ENCODE data around the gene PGBD4. TPM values are rescaled to one million over a fixed set of nuclear protein-coding genes. Genes with fewer than 3 reads are reported as not detected.

PGBD4 gene
- polyA plus RNA-seq (ENCODE audit: insufficient read length in 4 of 4) = 1 to 10 TPM; 1.5 to 2.2 (median 2.0) TPM

DNA sequence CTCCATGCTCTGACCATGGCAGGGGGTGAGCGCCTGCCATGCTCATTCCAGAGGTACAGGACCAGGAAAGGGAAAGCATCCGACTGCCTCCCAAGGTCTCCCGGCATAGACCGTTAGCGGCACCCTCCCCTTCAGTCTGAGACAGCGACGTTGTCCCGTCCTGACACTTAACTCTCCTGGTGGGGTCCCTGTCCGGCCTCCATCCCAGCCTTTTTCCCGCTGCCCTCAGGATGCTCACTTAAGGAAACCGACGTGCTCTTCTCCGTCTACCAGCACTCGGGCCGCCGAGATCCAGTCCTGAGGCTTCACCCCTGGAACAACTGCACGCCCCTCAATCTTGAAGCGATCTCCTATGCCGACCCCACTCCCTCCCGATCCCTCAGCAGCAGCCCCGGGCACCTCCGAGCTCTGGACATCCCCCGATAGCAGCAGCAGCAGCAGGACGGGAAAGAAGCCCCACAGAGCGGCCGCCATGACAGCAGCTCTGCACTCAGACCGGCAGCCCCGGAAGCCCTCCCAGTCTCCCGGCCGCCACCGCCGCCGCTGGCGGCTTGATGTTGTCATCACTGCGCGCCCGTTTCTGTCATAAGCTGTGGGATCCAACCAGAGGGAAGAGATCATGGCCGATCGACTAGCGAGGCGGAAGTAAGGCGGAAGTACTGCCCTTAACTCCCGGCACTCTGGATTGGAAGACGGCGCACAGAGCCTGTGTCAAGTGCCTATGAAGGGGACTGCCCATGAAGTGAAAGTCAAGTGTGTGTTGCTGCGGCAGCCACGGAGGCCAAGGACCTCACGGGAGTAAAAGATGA is at the start of gene PGBD4, which contains the start of gene EMC7:
Gene PGBD4 (plus strand): TSS at position 718 of the 809 bp plus-strand sequence. CDS start 449 bp downstream, outside the sequence.
Gene EMC7 (minus strand): TSS at position 497 of the 809 bp plus-strand sequence. CDS start 23 bp downstream, at position 474.
- DNase-seq (ENCODE audit: low read depth in 4 of 4, low spot score in 3 of 4) = peak; percentile 97 to 98 (median 97)

DNA sequence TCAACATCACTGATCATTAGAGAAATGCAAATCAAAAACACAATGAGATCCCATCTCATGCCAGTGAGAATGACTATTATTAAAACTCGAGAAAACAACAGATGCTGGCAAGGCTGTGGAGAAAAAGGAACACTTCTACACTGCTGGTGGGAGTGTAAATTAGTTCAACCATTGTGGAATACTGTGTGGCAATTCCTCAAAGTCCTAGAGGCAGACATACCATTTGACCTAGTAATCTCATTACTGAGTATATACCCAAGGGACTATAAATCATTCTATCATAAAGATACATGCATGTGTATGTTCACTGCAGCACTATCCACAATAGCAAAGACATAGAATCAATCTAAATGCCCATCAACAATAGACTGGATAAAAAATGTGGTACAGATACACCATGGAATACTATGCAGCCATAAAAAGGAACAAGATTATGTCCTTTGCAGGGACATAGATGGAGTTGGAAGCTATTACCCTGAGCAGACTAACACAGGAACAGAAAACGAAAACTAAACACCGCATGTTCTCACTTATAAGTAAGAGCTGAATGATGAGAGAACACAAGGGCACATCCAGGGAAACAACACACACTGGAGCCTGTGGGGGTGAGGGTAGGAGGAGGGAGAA is 47.7 kb upstream of the PGBD4 start:
- no peak for DNase-seq (ENCODE audit: low read depth in 4 of 4, low spot score in 3 of 4)

DNA sequence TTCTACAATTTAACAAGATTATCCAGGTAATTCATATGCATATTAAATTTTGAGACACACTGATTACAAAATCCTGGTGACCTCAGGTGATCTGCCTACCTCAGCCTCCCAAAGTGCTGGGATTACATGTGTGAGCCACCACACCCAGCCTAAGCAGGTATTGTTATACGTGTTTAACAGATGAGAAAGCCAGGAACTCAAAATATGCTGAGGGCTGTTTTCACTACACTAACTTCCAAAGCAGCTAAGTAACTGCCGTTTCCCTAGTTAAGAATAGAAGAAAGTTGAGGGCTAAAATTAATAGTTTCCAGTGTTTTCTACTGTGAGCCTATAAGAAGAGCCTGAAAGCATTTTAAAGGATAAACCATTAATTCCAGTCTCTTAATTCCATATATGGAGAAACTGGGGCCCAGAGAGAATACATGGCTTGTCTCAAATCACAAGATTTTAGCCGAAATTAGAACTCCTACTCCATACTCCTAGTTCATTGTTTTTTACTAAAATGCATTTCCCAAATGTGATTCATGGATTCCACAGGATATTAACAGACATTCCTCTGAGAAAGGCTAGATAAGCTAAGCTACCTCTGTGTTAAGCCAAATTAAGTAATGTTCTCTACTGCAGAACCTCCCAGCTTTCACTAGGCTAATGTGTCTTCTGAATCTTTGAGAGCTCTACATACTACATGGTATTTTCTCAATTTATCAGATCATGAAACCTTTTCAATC is 45.9 kb upstream of the PGBD4 start:
- no peak for DNase-seq (ENCODE audit: low read depth in 4 of 4, low spot score in 3 of 4)

DNA sequence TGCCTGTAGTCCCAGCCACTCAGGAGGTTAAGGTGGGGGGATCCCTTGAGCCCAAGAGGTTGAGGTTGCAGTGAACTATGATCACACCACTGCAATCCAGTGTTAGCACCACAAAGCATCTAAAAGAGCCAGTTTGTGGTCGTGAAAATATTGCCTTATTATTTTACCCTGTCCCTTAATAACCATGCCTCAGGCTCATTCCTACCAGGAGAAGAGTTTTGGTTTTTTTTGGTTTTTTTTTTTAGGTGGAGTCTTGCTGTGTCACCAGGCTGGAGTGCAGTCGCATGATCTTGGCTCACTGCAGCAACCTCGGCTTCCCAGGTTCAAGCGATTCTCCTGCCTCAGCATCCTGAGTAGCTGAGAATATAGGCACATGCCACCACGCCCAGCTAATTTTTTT is 45.0 kb upstream of the PGBD4 start:
- DNase-seq (ENCODE audit: low read depth in 4 of 4, low spot score in 3 of 4) = no peak

DNA sequence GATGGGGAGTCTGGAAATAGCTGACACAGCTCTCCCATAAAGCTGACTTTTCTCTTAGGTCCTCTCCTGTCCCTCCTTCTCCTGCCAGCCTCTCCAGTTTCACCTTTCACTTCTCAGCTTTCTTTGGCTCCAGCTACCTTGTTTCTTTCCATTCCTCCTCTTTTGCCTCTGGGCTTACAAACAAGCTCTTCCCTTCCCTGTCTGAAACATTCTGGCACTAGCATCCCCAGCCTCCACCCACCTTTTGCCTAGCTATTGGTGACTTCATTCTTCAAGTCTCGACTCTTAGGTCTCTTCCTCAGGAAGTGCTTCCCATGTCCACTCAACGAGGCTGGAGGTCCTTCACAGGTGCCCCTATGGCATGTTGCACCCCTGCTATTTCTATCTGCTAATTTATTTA is 42.4 kb upstream of the PGBD4 start:
- no peak for DNase-seq (ENCODE audit: low read depth in 4 of 4, low spot score in 3 of 4)

DNA sequence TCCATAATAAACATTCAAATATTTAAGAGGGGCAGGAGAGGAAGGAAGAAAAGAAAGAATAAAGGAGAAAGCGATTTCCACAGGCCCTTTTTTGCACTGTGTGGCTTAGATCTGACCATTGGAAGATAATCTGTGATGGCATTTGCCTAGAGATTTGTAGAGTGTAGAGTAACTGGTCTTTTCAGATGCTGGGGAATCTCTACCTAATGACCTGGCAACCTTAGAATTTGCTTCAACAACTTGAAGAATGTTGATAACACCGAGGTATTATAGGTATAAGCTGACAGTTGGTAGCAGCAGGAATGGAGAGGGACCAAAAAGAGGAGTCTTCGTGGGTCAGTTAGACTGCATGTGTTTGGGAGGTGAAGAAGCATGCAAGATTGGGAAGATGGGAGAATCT is 41.9 kb upstream of the PGBD4 start:
- no peak for DNase-seq (ENCODE audit: low read depth in 4 of 4, low spot score in 3 of 4)

DNA sequence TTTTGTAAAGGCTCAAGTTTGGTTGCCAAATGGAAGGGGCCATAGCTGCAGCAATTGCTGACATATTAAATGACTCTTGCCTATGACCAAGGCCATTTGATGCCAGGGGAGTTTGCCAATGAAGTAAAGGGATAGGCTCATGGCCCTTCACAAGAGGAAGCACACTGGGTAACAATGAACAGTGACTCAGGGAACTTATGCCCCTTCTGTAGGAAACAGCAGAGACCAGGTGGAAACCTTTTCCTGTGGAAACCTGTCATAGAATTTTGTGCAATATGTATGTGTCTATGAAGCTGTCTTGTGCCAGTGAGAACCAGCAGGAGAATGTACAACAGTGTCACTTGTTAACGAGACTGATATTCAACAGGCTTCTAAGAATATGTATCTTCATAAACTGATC is 37.4 kb upstream of the PGBD4 start:
- DNase-seq (ENCODE audit: low read depth in 4 of 4, low spot score in 3 of 4) = no peak

DNA sequence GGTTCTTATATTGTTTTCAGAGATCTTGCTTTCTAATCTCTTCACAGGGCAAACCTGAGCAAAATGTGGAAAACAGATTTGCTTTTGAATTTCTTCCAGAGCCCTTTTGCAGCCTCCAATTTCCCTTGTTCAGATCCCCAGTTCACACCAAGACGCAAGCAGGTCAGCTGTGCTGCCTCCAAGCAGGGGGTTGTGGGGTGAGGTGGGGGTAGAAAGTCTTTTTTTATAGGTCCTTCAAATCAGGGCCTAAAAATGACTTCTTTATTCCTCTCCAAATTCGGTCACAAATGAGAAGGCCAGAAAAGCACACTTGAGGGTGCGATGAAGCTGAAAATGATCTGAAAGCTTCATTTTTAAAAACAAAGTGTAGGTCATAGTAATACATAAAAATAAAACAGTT is 36.6 kb upstream of the PGBD4 start:
- no peak for DNase-seq (ENCODE audit: low read depth in 4 of 4, low spot score in 3 of 4)

DNA sequence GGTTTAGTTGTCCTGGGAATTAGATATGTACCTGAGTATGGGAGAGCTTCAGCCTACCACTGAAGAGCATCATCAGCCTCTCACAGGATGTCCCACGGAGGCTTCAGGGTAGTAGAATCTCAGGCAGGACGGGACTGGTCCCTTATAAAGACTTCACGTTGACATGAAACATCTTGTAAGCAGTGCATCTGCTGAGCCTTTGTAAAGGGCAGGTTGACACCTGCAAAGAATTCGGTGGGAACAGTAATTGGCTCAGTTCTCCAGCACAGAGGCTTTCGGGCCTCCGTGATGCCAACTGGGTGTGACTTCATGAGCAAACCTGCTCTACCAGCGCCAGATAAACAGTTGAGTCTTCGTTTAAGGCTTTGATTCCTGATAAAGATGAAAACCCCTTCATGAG is 35.9 kb upstream of the PGBD4 start:
- no peak for DNase-seq (ENCODE audit: low read depth in 4 of 4, low spot score in 3 of 4)

DNA sequence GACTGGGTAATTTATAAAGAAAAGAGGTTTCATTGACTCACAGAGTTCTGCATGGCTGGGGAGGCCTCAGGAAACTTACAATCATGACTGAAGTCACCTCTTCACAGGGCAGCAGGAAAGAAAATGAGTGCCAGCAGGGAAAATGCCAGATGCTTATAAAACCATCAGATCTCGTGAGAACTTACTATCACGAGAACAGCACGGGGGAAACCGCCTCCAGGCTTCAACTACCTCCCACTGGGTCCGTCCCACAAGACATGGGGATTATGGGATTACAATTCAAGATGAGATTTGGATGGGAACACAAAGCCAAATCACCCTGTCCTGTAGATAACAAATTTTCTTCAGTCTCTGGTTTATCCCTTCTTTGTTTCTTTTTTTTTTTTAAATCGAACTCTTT is 31.9 kb upstream of the PGBD4 start:
- no peak for DNase-seq (ENCODE audit: low read depth in 4 of 4, low spot score in 3 of 4)

DNA sequence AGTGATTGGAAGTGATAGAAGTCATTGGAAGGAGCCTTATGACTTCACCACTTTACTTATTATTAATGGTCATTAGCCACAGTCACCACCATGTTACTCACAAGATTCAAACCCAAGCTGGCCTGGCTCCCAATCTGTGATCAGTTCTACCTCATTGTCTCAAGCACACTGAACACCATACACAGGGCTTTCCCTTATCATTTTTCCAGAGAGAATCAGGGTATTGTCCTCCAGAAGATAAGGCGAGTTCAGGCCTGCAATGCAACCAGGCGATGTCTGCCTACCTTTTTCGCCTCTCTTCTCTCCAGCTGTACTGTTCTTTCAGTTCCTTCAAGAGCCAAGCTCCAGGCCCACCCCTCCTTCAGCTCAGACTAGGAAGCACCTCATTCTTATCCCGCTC is 25.1 kb upstream of the PGBD4 start:
- DNase-seq (ENCODE audit: low read depth in 4 of 4, low spot score in 3 of 4) = no peak

DNA sequence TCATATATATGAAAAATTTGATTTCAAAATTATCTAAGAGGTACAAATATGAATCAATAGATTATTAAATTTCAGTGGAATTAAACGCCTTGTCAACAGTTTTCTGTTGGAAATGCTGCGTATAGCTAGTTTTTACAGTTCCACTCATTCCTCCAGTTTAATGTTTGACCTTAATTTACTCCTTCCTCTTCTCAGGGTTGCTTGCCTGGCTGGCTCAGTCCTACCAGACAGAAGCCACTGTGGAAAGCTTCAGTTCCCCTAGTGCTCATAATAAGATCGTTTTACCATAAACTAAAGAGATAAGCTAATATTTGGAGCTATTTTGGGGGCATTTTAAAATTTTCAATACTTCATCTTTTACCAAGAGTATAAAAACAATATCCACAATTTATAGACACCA is 23.0 kb upstream of the PGBD4 start:
- no peak for DNase-seq (ENCODE audit: low read depth in 4 of 4, low spot score in 3 of 4)

DNA sequence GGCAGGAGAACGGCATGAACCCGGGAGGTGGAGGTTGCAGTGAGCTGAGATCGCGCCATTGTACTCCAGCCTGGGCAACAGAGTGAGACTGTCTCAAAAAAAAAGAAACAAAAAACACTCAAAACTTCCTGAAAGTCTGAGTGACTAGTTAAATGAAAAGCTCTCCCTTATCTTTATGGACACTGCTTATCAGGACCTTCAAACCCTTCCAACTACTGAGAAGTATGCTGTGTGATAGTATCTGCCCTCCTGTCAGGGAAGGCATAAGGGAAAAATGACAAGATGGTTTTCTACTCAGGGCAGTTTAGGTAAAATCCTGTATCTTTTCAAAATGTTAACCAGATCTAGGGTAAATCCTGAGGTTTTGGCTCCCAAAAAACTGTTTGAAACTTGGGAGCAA is 22.0 kb upstream of the PGBD4 start:
- no peak for DNase-seq (ENCODE audit: low read depth in 4 of 4, low spot score in 3 of 4)

DNA sequence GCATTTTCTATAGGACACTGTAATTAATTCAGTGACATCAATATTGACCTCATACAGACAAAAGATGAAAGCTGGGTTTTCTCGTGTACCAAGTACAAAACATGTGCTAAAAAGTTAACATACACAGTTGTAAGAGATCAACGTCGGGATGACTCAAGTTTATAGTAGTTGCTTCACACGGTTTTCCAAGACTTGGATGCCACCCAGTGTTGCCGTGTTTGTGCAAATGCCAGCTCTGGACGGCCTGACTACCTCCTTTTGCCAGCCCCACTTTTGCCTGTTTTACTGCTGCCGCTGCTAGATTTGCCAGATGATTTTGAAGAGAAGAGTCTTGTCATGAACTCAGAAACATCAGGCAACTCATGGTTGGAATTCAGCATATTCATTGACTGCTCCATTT is 17.8 kb upstream of the PGBD4 start:
- no peak for DNase-seq (ENCODE audit: low read depth in 4 of 4, low spot score in 3 of 4)

DNA sequence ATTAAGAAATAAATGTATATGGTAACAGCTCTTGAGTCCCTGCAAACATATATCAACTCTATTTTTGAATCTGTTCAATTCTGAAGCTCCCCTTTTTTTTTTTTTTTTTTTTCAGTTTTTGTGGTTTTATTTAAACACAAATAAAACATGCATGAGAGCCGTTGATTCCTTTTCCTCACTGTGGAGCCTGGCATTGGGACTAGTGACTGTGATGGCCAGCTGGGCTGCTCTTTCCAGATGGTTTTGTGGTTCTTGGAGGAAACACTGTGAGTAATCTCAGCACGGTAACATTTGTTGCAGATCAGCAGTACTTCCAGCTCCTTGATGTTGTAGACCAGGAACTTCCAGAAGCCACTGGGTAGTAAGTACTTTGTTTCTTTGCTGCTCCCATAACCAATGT is 16.1 kb upstream of the PGBD4 start:
- DNase-seq (ENCODE audit: low read depth in 4 of 4, low spot score in 3 of 4) = no peak

DNA sequence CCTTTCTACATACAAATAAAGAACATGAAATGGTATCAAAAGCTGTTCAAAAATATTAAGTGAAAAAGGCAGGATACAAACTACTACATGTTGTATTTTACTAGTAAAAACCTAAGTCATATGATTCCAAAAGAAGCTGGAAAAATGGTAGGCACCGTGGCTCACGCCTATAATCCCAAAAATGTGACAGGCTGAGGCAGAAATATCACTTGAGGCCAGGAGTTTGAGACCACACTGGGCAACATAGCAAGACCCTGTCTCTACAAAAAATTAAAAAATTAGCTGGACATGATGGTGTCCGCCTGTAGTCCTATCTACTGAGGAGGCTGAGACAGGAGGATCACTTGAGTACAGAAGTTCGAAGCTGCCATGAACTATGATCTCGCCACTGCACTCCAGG is 2.0 kb upstream of the PGBD4 start:
- DNase-seq (ENCODE audit: low read depth in 4 of 4, low spot score in 3 of 4) = no peak

DNA sequence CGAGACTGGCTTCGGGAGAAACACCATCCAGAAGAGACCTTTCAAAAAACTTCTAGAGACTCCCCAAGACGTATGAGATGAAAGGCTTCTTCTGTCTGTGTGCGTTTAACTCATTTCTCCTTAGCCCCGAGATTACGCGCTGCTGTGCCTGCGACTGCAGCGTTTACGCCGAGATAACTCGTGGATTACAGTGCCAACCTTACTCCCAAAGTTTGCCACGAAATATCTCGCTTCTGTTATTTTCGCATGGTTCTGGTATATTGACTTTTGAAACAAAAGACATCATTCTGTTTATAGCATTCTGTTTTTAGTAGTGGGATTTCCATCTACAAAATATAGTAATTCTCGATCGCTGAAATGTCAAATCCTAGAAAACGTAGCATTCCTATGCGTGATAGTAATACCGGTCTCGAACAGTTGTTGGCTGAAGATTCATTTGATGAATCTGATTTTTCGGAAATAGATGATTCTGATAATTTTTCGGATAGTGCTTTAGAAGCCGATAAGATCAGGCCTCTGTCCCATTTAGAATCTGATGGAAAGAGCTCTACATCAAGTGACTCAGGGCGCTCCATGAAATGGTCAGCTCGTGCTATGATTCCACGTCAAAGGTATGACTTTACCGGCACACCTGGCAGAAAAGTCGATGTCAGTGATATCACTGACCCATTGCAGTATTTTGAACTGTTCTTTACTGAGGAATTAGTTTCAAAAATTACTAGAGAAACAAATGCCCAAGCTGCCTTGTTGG is 467 bp downstream of the PGBD4 start:
- DNase-seq (ENCODE audit: low read depth in 4 of 4, low spot score in 3 of 4) = no peak

DNA sequence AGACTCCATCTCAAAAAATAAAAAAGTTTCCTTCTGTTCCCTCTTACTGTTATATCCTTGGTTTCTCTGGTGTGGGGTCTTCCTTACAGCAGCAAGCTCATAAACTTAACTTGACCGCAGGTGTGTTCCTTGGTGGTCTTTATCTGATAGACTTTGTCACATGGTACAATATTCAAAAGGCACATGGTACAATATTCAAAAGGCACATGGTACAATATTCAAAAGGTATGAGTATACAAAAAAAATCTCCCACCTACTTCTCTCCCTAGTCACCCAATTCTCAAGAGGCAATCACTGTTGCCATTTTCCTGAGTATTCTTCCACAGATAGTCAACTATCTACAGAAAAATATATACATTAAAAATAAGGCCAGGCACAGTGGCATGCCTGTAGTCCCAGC is 4.5 kb downstream of the PGBD4 start:
- no peak for DNase-seq (ENCODE audit: low read depth in 4 of 4, low spot score in 3 of 4)

DNA sequence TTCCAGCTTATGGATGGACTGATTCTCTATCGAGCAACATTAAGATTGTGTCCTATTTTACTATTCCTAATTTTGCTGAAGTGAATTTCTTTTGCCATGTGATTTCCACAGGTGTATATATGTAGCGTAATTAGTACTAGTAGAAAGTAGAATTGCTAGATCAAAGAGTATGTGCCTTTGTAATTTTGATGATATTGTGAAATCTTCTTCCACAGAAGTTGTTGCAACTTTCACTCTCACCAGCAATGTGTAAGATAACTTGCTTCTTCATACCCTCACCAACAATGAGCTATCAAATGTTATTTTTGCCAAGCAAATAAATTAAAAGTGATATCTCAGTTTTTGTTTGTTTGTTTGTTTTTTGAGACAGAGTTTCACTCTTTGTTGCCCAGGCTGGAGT is 5.4 kb downstream of the PGBD4 start:
- DNase-seq (ENCODE audit: low read depth in 4 of 4, low spot score in 3 of 4) = no peak

DNA sequence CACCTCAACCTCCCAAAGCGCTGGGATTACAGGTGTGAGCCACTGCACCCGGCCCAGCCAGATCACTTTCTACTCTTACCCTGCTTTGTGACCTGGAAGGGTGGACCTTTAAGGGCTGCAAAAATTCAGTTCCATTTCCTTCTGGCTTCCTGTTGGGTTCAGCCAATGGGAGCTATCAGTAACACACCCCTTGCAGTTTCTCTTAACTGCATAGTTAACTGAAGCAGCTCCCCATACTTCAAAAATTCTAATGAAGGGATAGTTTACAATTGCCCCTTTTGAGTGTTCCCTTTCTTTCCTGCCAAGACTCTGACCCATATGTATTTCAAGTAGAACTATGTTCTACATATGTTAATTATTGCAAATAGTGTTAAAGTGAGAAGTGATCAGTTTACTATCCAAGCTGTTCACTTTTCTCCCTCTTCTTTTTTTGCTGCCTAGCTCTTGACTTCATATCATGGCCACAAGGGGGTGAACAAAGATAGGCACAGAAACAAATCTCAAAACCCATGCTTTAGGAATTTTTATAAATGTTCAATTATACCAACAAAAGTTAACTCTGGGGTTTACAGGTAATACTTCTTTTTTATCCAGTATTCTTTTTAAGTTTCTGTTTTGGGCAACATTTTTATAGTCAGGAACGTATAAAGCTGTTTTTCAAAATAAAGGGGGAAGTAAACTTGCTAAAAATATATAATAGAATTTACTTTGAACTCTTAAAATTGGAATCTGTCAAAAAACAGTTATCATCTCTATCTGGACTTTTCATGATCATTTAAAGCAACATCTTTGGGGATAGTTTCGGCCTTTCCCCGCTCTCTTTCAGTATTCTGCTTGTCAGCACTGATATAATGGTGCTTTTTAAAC is 8.1 kb downstream of the PGBD4 start:
- peak in 1 of 4 donors; percentile 18 for DNase-seq (ENCODE audit: low read depth in 4 of 4, low spot score in 3 of 4)

Measured in right renal pelvis (tissue), 4 donors.